ENCODE data around the gene GRIA3.

DNA sequence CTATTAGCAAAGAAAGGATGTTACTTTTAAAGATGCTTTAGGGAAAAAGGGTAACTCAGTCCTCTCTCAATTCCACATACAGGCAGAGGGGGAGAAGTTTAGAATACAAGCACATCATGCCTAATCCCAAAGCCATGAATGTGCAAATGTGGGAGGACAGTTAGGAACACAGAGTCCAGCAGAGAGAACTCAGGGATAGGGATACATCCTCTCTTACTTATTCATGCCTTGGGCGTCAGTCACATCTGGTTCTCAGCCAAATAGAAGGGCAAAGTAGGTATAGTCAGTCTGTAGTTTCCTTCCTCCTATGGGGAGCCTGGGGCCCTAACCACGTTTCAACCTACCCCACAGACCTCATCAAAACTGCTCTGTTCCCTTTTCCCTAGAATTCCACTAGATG, 87.8 kb downstream of the GRIA3 start:
- TF ChIP-seq, protein P1, sequence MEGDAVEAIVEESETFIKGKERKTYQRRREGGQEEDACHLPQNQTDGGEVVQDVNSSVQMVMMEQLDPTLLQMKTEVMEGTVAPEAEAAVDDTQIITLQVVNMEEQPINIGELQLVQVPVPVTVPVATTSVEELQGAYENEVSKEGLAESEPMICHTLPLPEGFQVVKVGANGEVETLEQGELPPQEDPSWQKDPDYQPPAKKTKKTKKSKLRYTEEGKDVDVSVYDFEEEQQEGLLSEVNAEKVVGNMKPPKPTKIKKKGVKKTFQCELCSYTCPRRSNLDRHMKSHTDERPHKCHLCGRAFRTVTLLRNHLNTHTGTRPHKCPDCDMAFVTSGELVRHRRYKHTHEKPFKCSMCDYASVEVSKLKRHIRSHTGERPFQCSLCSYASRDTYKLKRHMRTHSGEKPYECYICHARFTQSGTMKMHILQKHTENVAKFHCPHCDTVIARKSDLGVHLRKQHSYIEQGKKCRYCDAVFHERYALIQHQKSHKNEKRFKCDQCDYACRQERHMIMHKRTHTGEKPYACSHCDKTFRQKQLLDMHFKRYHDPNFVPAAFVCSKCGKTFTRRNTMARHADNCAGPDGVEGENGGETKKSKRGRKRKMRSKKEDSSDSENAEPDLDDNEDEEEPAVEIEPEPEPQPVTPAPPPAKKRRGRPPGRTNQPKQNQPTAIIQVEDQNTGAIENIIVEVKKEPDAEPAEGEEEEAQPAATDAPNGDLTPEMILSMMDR (IDR thresholded peaks at IDR 0.05; ENCODE audit: low read length): no peak
- TF ChIP-seq EZH2 (IDR thresholded peaks at IDR 0.05; ENCODE audit: borderline replicate concordance, low read length): no peak
